Measurements from ENCODE around the gene HECW1.
"Not testable (repeated sequence)": the region's sequence is repeated elsewhere in the genome, so short reads cannot be mapped to it uniquely, and the experiment has no call there.

HECW1 gene

DNA sequence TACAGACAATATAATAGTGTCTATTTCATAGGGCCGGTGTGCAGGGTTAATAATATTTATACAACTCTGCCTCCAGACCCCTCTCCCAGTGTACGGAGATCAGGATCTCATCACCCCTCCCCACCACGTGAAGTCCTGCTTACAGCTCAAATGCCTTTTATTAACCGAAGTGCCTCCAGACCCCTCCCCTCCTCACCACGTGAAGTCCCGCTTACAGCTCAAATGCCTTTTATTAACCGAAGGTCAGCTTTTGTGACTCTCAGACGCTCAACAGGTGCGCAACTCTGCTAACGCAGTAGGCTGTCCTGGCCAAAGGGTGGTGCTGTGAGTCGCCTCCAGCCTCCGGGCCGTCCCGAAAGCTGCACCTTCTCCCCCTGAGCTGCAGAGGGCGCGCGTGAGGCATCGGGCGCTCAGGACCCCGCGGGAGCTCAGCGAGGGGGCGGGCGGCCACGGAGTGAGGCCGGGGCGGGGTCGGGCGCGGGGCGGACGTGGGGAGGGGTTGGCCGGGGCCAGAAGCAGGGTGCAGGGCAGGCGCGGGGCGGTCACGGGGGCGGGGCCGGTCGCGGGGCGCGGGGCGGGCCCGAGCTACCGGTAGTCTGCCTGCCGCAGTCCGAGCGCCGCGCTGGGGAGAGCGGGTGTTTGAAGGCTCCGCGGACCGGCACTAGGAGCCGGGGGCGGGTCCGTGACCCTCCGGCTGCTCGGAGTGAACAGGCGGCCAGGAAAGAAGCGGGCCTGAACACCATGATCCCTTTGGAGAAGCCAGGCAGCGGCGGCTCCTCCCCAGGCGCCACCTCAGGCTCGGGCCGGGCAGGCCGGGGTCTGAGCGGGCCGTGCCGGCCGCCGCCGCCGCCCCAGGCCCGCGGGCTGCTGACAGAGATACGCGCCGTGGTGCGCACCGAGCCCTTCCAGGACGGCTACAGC lies 470.3 kb downstream of the HECW1 start, which contains the start of gene STK17A (continued):
- TF ChIP-seq, protein P1, sequence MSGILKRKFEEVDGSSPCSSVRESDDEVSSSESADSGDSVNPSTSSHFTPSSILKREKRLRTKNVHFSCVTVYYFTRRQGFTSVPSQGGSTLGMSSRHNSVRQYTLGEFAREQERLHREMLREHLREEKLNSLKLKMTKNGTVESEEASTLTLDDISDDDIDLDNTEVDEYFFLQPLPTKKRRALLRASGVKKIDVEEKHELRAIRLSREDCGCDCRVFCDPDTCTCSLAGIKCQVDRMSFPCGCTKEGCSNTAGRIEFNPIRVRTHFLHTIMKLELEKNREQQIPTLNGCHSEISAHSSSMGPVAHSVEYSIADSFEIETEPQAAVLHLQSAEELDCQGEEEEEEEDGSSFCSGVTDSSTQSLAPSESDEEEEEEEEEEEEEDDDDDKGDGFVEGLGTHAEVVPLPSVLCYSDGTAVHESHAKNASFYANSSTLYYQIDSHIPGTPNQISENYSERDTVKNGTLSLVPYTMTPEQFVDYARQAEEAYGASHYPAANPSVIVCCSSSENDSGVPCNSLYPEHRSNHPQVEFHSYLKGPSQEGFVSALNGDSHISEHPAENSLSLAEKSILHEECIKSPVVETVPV (CRISPR knock-in tag; IDR thresholded peaks at IDR 0.05), result no peak
- TF ChIP-seq TOX (CRISPR knock-in tag; IDR thresholded peaks at IDR 0.05; ENCODE audit: borderline replicate concordance) (no peak), CSDC2 (CRISPR knock-in tag; IDR thresholded peaks at IDR 0.05) (no peak), ZNF70 (CRISPR knock-in tag; IDR thresholded peaks at IDR 0.05) (no peak), PPARA (CRISPR knock-in tag; IDR thresholded peaks at IDR 0.05; ENCODE audit: borderline replicate concordance) (no peak), ZNF565 (CRISPR knock-in tag; conservative IDR thresholded peaks at IDR 0.05; ENCODE audit: low read depth) (no peak), SNAI2 (CRISPR knock-in tag; IDR thresholded peaks at IDR 0.05) (no peak), ARNTL (CRISPR knock-in tag; IDR thresholded peaks at IDR 0.05; ENCODE audit: borderline replicate concordance, low read depth) (no peak), ISL1 (CRISPR knock-in tag; IDR thresholded peaks at IDR 0.05) (no peak), RARB (CRISPR knock-in tag; IDR thresholded peaks at IDR 0.05) (no peak), OSR1 (CRISPR knock-in tag; IDR thresholded peaks at IDR 0.05) (no peak), ZNF8 (CRISPR knock-in tag; IDR thresholded peaks at IDR 0.05) (no peak), BACH2 (CRISPR knock-in tag; IDR thresholded peaks at IDR 0.05; ENCODE audit: borderline replicate concordance) (no peak)
- TF ChIP-seq, protein P2, sequence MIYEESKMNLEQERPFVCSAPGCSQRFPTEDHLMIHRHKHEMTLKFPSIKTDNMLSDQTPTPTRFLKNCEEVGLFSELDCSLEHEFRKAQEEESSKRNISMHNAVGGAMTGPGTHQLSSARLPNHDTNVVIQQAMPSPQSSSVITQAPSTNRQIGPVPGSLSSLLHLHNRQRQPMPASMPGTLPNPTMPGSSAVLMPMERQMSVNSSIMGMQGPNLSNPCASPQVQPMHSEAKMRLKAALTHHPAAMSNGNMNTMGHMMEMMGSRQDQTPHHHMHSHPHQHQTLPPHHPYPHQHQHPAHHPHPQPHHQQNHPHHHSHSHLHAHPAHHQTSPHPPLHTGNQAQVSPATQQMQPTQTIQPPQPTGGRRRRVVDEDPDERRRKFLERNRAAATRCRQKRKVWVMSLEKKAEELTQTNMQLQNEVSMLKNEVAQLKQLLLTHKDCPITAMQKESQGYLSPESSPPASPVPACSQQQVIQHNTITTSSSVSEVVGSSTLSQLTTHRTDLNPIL (CRISPR knock-in tag; IDR thresholded peaks at IDR 0.05; ENCODE audit: low read depth), result no peak

DNA sequence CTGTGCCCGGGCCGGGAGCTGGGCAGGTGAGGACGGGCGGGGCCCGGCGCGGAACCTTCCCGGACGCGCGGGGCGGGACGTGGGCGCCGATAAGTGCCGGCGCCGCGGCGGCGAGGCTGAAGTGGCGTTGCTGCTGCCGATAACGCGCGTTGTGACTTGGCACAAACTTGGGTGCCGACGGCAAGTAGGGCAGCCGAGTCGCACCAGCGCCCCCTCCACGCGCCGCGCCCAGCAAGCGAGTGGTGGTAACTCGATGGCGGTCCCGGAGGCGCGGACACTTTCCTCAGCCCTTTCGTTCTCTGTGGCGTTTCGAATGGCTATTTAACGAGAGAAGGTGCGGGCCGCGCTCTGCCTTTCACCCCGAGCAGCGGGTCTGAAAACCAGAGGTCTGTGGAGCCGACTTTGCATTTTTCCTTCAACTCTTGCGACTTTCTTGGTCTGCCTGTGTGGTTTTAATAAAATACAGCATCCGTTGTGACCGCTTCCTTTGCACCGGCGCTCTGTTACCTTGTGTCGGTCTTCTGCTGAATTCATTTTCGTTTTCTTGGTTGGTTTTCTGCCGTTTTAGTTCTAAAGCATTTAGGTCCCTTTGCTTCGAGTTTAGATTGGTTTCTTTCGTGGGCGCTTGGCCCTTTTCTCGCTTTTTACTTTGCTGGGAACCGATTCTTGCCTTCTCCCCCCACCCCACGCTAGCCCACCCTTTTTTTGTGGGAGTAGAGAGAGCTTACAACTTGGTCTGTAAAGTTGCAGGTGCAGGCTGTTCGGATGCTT lies 471.2 kb downstream of the HECW1 start:
- TF ChIP-seq CSDC2 (CRISPR knock-in tag; IDR thresholded peaks at IDR 0.05) (0 out of 2 replicates have a peak, but pooled peaks have one; percentile 51), ZFP30 (CRISPR knock-in tag; IDR thresholded peaks at IDR 0.05) (no peak)
- TF ChIP-seq, protein P2 (CRISPR knock-in tag; IDR thresholded peaks at IDR 0.05; ENCODE audit: low read depth), result no peak

GRCh38 chr7:43584195-43584586 lies 471.7 kb downstream of the HECW1 start:
- peak; percentile 41 for ATAC-seq
- no peak for TF ChIP-seq GLIS3 (CRISPR knock-in tag; IDR thresholded peaks at IDR 0.05)
- TF ChIP-seq RARB (CRISPR knock-in tag; IDR thresholded peaks at IDR 0.05), result no peak
- TF ChIP-seq TOX (CRISPR knock-in tag; IDR thresholded peaks at IDR 0.05; ENCODE audit: borderline replicate concordance), result no peak
- TF ChIP-seq ZC3H10 (CRISPR knock-in tag; IDR thresholded peaks at IDR 0.05), result no peak
- no peak for TF ChIP-seq TSHZ2 (CRISPR knock-in tag; IDR thresholded peaks at IDR 0.05)
- no peak for TF ChIP-seq PPARA (CRISPR knock-in tag; IDR thresholded peaks at IDR 0.05; ENCODE audit: borderline replicate concordance)
- no peak for TF ChIP-seq TCF4 (CRISPR knock-in tag; IDR thresholded peaks at IDR 0.05; ENCODE audit: borderline replicate concordance)
- TF ChIP-seq, protein P1 (CRISPR knock-in tag; IDR thresholded peaks at IDR 0.05), result no peak
- no peak for TF ChIP-seq ZNF565 (CRISPR knock-in tag; conservative IDR thresholded peaks at IDR 0.05; ENCODE audit: low read depth)
- no peak for TF ChIP-seq OSR1 (CRISPR knock-in tag; IDR thresholded peaks at IDR 0.05)
- TF ChIP-seq ISL1 (CRISPR knock-in tag; IDR thresholded peaks at IDR 0.05), result no peak
- no peak for TF ChIP-seq ZNF70 (CRISPR knock-in tag; IDR thresholded peaks at IDR 0.05)
- no peak for TF ChIP-seq ESRRG (CRISPR knock-in tag; IDR thresholded peaks at IDR 0.05)
- no peak for TF ChIP-seq BACH2 (CRISPR knock-in tag; IDR thresholded peaks at IDR 0.05; ENCODE audit: borderline replicate concordance)
- no peak for TF ChIP-seq ZFP30 (CRISPR knock-in tag; IDR thresholded peaks at IDR 0.05)

More for the DNA sequence above, 471.2 kb downstream of the HECW1 start:
- ATAC-seq, result peak; percentile 24

DNA sequence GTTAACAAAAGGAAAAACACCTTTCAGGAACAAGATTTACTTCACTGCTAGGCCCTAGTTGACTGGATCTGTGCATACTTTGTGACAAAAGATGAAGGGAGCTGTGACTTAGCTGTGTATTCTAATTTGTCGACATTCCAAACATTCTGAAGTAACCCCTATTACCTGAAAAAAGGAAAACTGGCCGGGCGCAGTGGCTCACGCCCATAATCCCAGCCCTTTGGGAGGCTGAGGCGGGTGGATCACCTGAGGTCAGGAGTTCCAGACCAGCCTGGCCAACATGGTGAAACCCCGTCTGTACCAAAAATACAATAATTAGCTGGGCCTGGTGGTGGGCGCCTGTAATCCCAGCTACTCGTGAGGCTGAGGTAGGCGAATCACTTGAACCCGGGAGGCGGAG lies 472.3 kb downstream of the HECW1 start:
- not testable (repeated sequence) for ATAC-seq

Measured in SK-N-SH treated with all-trans-retinoic acid at 6 μM for 48 hours (cell line).